SK-N-SH (cell line): ENCODE measurements around the gene HTT. TPM values are rescaled to one million over a fixed set of nuclear protein-coding genes. Genes with fewer than 3 reads are reported as not detected.

Experiments used
- CTCF ChIA-PET: fragments of 300-600, 350-600 bp; formaldehyde crosslinking; extraction: SDS; loops from one replicate; lab custom pipeline; 2021; lab: Yijun Ruan, JAX
- POLR2A ChIA-PET: fragments of 350-600 bp; sonication (Branson Sonifier 250); formaldehyde crosslinking; extraction: SDS; loops from one replicate; lab custom pipeline; 2020; ENCODE audit warnings: antibody characterized with exemption, inconsistent platforms; lab: Yijun Ruan, JAX
- DNase-seq: peaks from one replicate; pipeline ENCODE4 v3.0.0; 2012
- H2AFZ ChIP-seq: fragments of 200-600 bp; sonication (generic); 2 replicates; pipeline ENCODE4 v1.8.1; 2016; ENCODE audit warnings: antibody characterized with exemption, mild to moderate bottlenecking, low read depth
- H3F3A ChIP-seq: fragments of 200-600 bp; sonication (generic); replicated peaks from 2 replicates; pipeline ENCODE3; 2016; ENCODE audit warnings: antibody characterized with exemption, mild to moderate bottlenecking; ENCODE audit not compliant: insufficient read depth
- H3K27ac ChIP-seq, 2 experiments: fragments of 200-500 bp in 1 of 2; fragments of 200-600 bp in 1 of 2; sonication (Bioruptor generic) in 1 of 2; sonication (generic), shearing (Covaris generic) in 1 of 2; 2 replicates each; pipeline versions ENCODE4 v1.5.1 to v1.6.1; 2014 to 2016; ENCODE audit warnings: low read depth in 2 of 2, inconsistent platforms in 1 of 2, low read length in 1 of 2, mild to moderate bottlenecking in 1 of 2, mixed read lengths in 1 of 2
- H3K27me3 ChIP-seq: fragments of 200-600 bp; sonication (generic), shearing (Covaris generic); 2 replicates; pipeline ENCODE4 v1.6.1; 2016; ENCODE audit warnings: mixed run types; ENCODE audit not compliant: insufficient read depth
- H3K36me3 ChIP-seq, 2 experiments: fragments of 200-500 bp in 1 of 2; fragments of 200-600 bp in 1 of 2; sonication (Bioruptor generic) in 1 of 2; sonication (generic) in 1 of 2; replicated peaks in 1 of 2; 2 replicates each; pipeline versions ENCODE3 to v1.5.1; 2014 to 2016; ENCODE audit warnings: low read length in 1 of 2, mild to moderate bottlenecking in 1 of 2; ENCODE audit not compliant: insufficient read depth in 2 of 2, control insufficient read depth in 1 of 2
- H3K4me1 ChIP-seq, 2 experiments: fragments of 200-500 bp in 1 of 2; fragments of 200-600 bp in 1 of 2; sonication (Bioruptor generic) in 1 of 2; sonication (generic), shearing (Covaris generic) in 1 of 2; 2 replicates each; pipeline versions ENCODE4 v1.5.1 to v1.6.1; 2014 to 2016; ENCODE audit warnings: low read depth in 1 of 2, low read length in 1 of 2, mixed run types in 1 of 2; ENCODE audit not compliant: insufficient read depth in 2 of 2, control insufficient read depth in 1 of 2
- H3K4me2 ChIP-seq: fragments of 200-600 bp; sonication (generic), shearing (Covaris generic); 2 replicates; pipeline ENCODE4 v1.6.1; 2017; ENCODE audit warnings: mixed run types
- H3K4me3 ChIP-seq, 2 experiments: fragments of 200-500 bp in 1 of 2; fragments of 200-600 bp in 1 of 2; sonication (Bioruptor generic) in 1 of 2; sonication (generic), shearing (Covaris generic) in 1 of 2; 2 replicates each; pipeline versions ENCODE4 v1.5.1 to v1.8.1; 2014 to 2016; ENCODE audit warnings: low read depth in 2 of 2, inconsistent platforms in 1 of 2, low read length in 1 of 2, mild to moderate bottlenecking in 1 of 2, mixed read lengths in 1 of 2, moderate library complexity in 1 of 2
- H3K79me2 ChIP-seq: fragments of 200-600 bp; sonication (generic); 2 replicates; pipeline ENCODE4 v1.8.1; 2017; ENCODE audit warnings: mild to moderate bottlenecking; ENCODE audit not compliant: insufficient read depth
- H3K9ac ChIP-seq: fragments of 200-600 bp; sonication (generic); 2 replicates; pipeline ENCODE4 v1.6.1; 2017; ENCODE audit warnings: mixed run types
- H3K9me2 ChIP-seq: fragments of 200-600 bp; sonication (generic); 2 replicates; pipeline ENCODE4 v1.6.1; 2017; ENCODE audit warnings: mixed run types
- H3K9me3 ChIP-seq: fragments of 200-600 bp; sonication (generic); 2 replicates; pipeline ENCODE4 v1.6.1; 2017; ENCODE audit warnings: mixed run types, mild to moderate bottlenecking, moderate library complexity
- H4K20me1 ChIP-seq: fragments of 200-600 bp; sonication (generic); 2 replicates; pipeline ENCODE4 v1.6.1; 2017; ENCODE audit warnings: mild to moderate bottlenecking, mixed run types; ENCODE audit not compliant: insufficient read depth
- EP300 ChIP-seq, 2 experiments: IDR thresholded peaks; 2 replicates each; pipeline versions ENCODE4 v1.4.0 to v1.6.1; 2012; ENCODE audit warnings: borderline replicate concordance in 1 of 2, low read depth in 1 of 2, low read length in 1 of 2
- EZH2phosphoT487 ChIP-seq: fragments of 200-600 bp; sonication (generic); IDR thresholded peaks from 2 replicates; pipeline ENCODE4 v1.6.1; 2017; ENCODE audit warnings: low read depth, mixed run types, mild to moderate bottlenecking, antibody characterized with exemption, moderate library complexity, borderline replicate concordance
- FOSL2 ChIP-seq: IDR thresholded peaks from 2 replicates; pipeline ENCODE4 v1.4.0; 2012; ENCODE audit warnings: low read depth, mild to moderate bottlenecking, moderate library complexity, borderline replicate concordance
- FOXJ3 ChIP-seq: sonication (generic); formaldehyde crosslinking; IDR thresholded peaks from 2 replicates; pipeline ENCODE4 v1.5.1; 2020; ENCODE audit warnings: mild to moderate bottlenecking, missing genetic modification reagents
- FOXM1 ChIP-seq: IDR thresholded peaks from 2 replicates; pipeline ENCODE4 v1.4.0; 2012; ENCODE audit warnings: low read depth, mild to moderate bottlenecking
- GABPA ChIP-seq: IDR thresholded peaks from 2 replicates; pipeline ENCODE4 v1.4.0; 2012; ENCODE audit warnings: low read depth, mild to moderate bottlenecking
- GATA2 ChIP-seq: sonication (generic); formaldehyde crosslinking; IDR thresholded peaks from 2 replicates; pipeline ENCODE4 v1.5.0; 2020; ENCODE audit warnings: mild to moderate bottlenecking, missing genetic modification reagents
- MEF2A ChIP-seq: IDR thresholded peaks from 2 replicates; pipeline ENCODE4 v1.4.0; 2012; ENCODE audit warnings: low read depth, borderline replicate concordance
- NFIC ChIP-seq: IDR thresholded peaks from 2 replicates; pipeline ENCODE4 v1.4.0; 2012; ENCODE audit warnings: borderline replicate concordance
- RFX5 ChIP-seq: IDR thresholded peaks from 2 replicates; pipeline ENCODE4 v1.6.1; 2012; ENCODE audit warnings: mild to moderate bottlenecking, improper control_type of control experiment, low read length
- SIN3A ChIP-seq: IDR thresholded peaks from 2 replicates; pipeline ENCODE4 v1.6.1; 2012; ENCODE audit warnings: low read depth, mild to moderate bottlenecking, low read length, moderate library complexity, borderline replicate concordance
- SMC3 ChIP-seq: IDR thresholded peaks from 2 replicates; pipeline ENCODE4 v1.6.1; 2012; ENCODE audit warnings: low read depth, low read length, improper control_type of control experiment
- TEAD4 ChIP-seq: IDR thresholded peaks from 2 replicates; pipeline ENCODE4 v1.4.0; 2012; ENCODE audit warnings: mild to moderate bottlenecking, borderline replicate concordance; ENCODE audit not compliant: insufficient read depth
- WGBS: methylation state at CpG from one replicate; pipeline ENCODE4 v1.1.6; 2017; ENCODE audit warnings: low lambda C conversion rate; 5-methylcytosine and 5-hydroxymethylcytosine counted together
- polyA plus RNA-seq, 3 experiments: library from polyadenylated mRNA; depleted of rRNA; stranded (reverse); fragments of >200 nt; gene quantifications; 2 replicates each; pipeline ENCODE4 v1.2.3, GENCODE V29; 2012
- TF ChIP-seq, protein P1 (sequence below): IDR thresholded peaks from 2 replicates; pipeline ENCODE4 v1.4.0; 2012; ENCODE audit warnings: low read depth, borderline replicate concordance
- TF ChIP-seq, protein P2 (sequence below): IDR thresholded peaks from 2 replicates; pipeline ENCODE4; 2012
- TF ChIP-seq, protein P3 (sequence below): fragments of 150-350 bp; IDR thresholded peaks from 2 replicates; pipeline ENCODE4 v1.6.1; 2017; ENCODE audit warnings: antibody characterized with exemption, low read length, low read depth, borderline replicate concordance
- TF ChIP-seq, protein P4 (sequence below): fragments of 200-600 bp; sonication (generic); IDR thresholded peaks from 2 replicates; pipeline ENCODE4 v1.6.1; 2017; ENCODE audit warnings: antibody characterized with exemption, mild to moderate bottlenecking, moderate library complexity
- TF ChIP-seq, protein P5 (sequence below): IDR thresholded peaks from 2 replicates; pipeline ENCODE4 v1.4.0; 2012; ENCODE audit warnings: low read depth, borderline replicate concordance

The HTT gene
- polyA plus RNA-seq, 1 of the 3 experiments (the other 2 are of a cell fraction), result 11.3 TPM

DNA sequence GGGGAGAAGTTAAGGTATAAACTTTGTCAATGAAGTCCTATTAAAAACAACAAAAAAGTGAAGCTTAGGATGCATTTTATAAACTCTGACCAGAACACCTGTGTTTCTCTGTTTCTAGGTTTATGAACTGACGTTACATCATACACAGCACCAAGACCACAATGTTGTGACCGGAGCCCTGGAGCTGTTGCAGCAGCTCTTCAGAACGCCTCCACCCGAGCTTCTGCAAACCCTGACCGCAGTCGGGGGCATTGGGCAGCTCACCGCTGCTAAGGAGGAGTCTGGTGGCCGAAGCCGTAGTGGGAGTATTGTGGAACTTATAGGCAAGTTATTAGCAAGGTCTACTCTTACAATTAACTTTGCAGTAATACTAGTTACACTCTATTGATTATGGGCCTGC, 46.6 kb downstream of the HTT start:
- H3K4me2 ChIP-seq, result no peak overlapping the region
- H3K4me1 ChIP-seq, result peaks cover 4 to 42% of the 10 kb centered on the region in 2 experiments
- peaks cover 41 to 73% of the 10 kb centered on the region in 2 experiments for H3K36me3 ChIP-seq
- no peaks in the 10 kb centered on the region for H3K27me3 ChIP-seq
- H3K27ac ChIP-seq, result no peak overlapping the region
- H3K9ac ChIP-seq, result no peak overlapping the region
- no peak for TF ChIP-seq SIN3A
- no peak for TF ChIP-seq FOSL2
- TF ChIP-seq, protein P1, sequence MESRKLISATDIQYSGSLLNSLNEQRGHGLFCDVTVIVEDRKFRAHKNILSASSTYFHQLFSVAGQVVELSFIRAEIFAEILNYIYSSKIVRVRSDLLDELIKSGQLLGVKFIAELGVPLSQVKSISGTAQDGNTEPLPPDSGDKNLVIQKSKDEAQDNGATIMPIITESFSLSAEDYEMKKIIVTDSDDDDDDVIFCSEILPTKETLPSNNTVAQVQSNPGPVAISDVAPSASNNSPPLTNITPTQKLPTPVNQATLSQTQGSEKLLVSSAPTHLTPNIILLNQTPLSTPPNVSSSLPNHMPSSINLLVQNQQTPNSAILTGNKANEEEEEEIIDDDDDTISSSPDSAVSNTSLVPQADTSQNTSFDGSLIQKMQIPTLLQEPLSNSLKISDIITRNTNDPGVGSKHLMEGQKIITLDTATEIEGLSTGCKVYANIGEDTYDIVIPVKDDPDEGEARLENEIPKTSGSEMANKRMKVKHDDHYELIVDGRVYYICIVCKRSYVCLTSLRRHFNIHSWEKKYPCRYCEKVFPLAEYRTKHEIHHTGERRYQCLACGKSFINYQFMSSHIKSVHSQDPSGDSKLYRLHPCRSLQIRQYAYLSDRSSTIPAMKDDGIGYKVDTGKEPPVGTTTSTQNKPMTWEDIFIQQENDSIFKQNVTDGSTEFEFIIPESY, result no peak
- no peak for TF ChIP-seq FOXJ3 (CRISPR knock-in tag)
- TF ChIP-seq, protein P2, sequence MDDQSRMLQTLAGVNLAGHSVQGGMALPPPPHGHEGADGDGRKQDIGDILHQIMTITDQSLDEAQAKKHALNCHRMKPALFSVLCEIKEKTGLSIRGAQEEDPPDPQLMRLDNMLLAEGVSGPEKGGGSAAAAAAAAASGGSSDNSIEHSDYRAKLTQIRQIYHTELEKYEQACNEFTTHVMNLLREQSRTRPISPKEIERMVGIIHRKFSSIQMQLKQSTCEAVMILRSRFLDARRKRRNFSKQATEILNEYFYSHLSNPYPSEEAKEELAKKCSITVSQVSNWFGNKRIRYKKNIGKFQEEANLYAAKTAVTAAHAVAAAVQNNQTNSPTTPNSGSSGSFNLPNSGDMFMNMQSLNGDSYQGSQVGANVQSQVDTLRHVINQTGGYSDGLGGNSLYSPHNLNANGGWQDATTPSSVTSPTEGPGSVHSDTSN, result no peak
- TF ChIP-seq EZH2phosphoT487, result no peak
- no peak for TF ChIP-seq FOXM1
- TF ChIP-seq, protein P3, sequence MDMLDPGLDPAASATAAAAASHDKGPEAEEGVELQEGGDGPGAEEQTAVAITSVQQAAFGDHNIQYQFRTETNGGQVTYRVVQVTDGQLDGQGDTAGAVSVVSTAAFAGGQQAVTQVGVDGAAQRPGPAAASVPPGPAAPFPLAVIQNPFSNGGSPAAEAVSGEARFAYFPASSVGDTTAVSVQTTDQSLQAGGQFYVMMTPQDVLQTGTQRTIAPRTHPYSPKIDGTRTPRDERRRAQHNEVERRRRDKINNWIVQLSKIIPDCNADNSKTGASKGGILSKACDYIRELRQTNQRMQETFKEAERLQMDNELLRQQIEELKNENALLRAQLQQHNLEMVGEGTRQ, result no peak
- no peak for TF ChIP-seq MEF2A
- no peak for TF ChIP-seq SMC3
- no peak overlapping the region for H2AFZ ChIP-seq
- H3K9me3 ChIP-seq, result no peaks in the 10 kb centered on the region
- CTCF ChIA-PET, result interaction anchor here (0.7 to 4.4 kb wide), 4 partner anchors 9 to 74 kb away, joined by 3 to 16 read pairs (median 11); no protein-coding TSS in a partner anchor
- no peak overlapping the region for H3K4me3 ChIP-seq
- WGBS, result 98% methylated on average over 5 of the region's 9 CpGs
- DNase-seq, result no peak
- no peaks in the 10 kb centered on the region for H4K20me1 ChIP-seq
- no peaks in the 10 kb centered on the region for H3F3A ChIP-seq
- POLR2A ChIA-PET, result no interaction called here
- H3K9me2 ChIP-seq, result no peaks in the 10 kb centered on the region
- peaks cover 5% of the 10 kb centered on the region; the same call in 1 of the 2 replicates for H3K79me2 ChIP-seq

DNA sequence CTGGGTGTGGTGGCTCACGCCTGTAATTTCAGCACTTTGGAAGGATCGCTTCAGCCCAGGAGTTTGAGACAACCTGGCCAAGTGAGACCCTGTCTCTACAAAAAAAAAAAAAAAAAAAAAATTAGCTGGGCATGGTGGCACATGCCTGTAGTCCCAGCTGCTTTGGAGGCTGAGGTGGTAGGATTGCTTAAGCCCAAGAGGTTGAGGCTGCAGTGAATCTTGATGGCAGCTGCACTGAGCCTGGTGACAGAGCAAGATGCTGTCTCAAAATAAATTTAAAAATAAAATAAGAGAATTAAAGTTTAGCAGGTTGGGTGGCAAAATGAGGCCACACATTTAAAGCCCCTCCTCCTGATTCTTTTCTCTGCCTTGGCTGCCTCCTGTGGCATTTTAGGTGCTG, 47.1 kb downstream of the HTT start:
- Histone ChIP-seq H3K27ac (no peak overlapping the region), H2AFZ (no peak overlapping the region), H3K79me2 (peaks cover 5% of the 10 kb centered on the region; the same call in 1 of the 2 replicates), H3K4me3 (no peak overlapping the region), H4K20me1 (no peaks in the 10 kb centered on the region), H3K4me2 (no peak overlapping the region), H3K4me1 (peaks cover 4 to 38% of the 10 kb centered on the region in 2 experiments), H3K36me3 (peaks cover 42 to 70% of the 10 kb centered on the region in 2 experiments), H3K27me3 (no peaks in the 10 kb centered on the region), H3K9ac (no peak overlapping the region), H3F3A (no peaks in the 10 kb centered on the region), H3K9me2 (no peaks in the 10 kb centered on the region), H3K9me3 (no peaks in the 10 kb centered on the region)
- no peak for DNase-seq
- 98% methylated on average over 2 of the region's 2 CpGs for WGBS
- ChIA-PET CTCF (interaction anchor here (0.7 to 4.4 kb wide), 3 partner anchors 10 to 74 kb away, joined by 3 to 16 read pairs (median 15); no protein-coding TSS in a partner anchor), POLR2A (no interaction called here)
- TF ChIP-seq NFIC (no peak), FOXJ3 (CRISPR knock-in tag) (no peak), GATA2 (CRISPR knock-in tag) (no peak), SMC3 (no peak), EP300 (IDR thresholded peaks at IDR 0.05; ENCODE audit: borderline replicate concordance in 1 of 2, low read depth in 1 of 2, low read length in 1 of 2) (no peak), TEAD4 (no peak), GABPA (no peak), RFX5 (no peak)
- TF ChIP-seq, protein P4, sequence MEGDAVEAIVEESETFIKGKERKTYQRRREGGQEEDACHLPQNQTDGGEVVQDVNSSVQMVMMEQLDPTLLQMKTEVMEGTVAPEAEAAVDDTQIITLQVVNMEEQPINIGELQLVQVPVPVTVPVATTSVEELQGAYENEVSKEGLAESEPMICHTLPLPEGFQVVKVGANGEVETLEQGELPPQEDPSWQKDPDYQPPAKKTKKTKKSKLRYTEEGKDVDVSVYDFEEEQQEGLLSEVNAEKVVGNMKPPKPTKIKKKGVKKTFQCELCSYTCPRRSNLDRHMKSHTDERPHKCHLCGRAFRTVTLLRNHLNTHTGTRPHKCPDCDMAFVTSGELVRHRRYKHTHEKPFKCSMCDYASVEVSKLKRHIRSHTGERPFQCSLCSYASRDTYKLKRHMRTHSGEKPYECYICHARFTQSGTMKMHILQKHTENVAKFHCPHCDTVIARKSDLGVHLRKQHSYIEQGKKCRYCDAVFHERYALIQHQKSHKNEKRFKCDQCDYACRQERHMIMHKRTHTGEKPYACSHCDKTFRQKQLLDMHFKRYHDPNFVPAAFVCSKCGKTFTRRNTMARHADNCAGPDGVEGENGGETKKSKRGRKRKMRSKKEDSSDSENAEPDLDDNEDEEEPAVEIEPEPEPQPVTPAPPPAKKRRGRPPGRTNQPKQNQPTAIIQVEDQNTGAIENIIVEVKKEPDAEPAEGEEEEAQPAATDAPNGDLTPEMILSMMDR, result no peak
- TF ChIP-seq, protein P5, sequence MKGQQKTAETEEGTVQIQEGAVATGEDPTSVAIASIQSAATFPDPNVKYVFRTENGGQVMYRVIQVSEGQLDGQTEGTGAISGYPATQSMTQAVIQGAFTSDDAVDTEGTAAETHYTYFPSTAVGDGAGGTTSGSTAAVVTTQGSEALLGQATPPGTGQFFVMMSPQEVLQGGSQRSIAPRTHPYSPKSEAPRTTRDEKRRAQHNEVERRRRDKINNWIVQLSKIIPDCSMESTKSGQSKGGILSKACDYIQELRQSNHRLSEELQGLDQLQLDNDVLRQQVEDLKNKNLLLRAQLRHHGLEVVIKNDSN, result no peak
- TF ChIP-seq, protein P1, result no peak
